Memory B cell (primary cell): ENCODE results near the gene PLA2G2C.

Experiments used
- ATAC-seq: fragments of 150-1000 bp; cut with Tn5 transposase; 2 replicates; pipeline ENCODE4 v1.10.0; 2021; ENCODE audit warnings: low read depth, mild to moderate bottlenecking, moderate library complexity
- DNase-seq, 2 donors: peaks; one replicate each; pipeline ENCODE4 v3.0.0; 2022; ENCODE audit warnings: low spot score in 2 of 2
- H3K27ac Mint-ChIP-seq: one replicate; pipeline ENCODE4 v1.8.0; 2022; ENCODE audit warnings: mild to moderate bottlenecking, moderate library complexity, mixed read lengths
- H3K27me3 Mint-ChIP-seq: one replicate; pipeline ENCODE4 v1.8.0; 2022; ENCODE audit warnings: mixed read lengths
- H3K36me3 Mint-ChIP-seq: one replicate; pipeline ENCODE4 v1.8.0; 2022; ENCODE audit warnings: mild to moderate bottlenecking, mixed read lengths
- H3K4me1 Mint-ChIP-seq: one replicate; pipeline ENCODE4 v1.8.0; 2022; ENCODE audit warnings: mixed read lengths
- H3K4me3 Mint-ChIP-seq: one replicate; pipeline ENCODE4 v1.8.0; 2022; ENCODE audit warnings: mild to moderate bottlenecking, moderate library complexity, mixed read lengths
- H3K9me3 Mint-ChIP-seq: one replicate; pipeline ENCODE4 v1.8.0; 2022; ENCODE audit warnings: mixed read lengths

Gene PLA2G2C

GRCh38 chr1:20184481-20184900 is 1.8 kb downstream of the PLA2G2C start:
- Mint-ChIP-seq H3K4me3 (no peak overlapping the region), H3K27me3 (peaks cover 25% of the 10 kb centered on the region)

GRCh38 chr1:20183616-20184271 is 2.6 kb downstream of the PLA2G2C start:
- Mint-ChIP-seq H3K4me1 (peaks cover 26% of the 10 kb centered on the region), H3K27me3 (peaks cover 25% of the 10 kb centered on the region)

More at GRCh38 chr1:20184481-20184900, 1.8 kb downstream of the PLA2G2C start:
- ATAC-seq (no peak), DNase-seq (no peak)
- Mint-ChIP-seq H3K4me1 (peaks cover 20% of the 10 kb centered on the region), H3K9me3 (peaks cover 6% of the 10 kb centered on the region), H3K27ac (peak overlapping the region; percentile 80), H3K36me3 (peaks cover 4% of the 10 kb centered on the region)

GRCh38 chr1:20183035-20183434 is 3.3 kb downstream of the PLA2G2C start:
- Mint-ChIP-seq H3K27ac (no peak overlapping the region), H3K27me3 (peaks cover 21% of the 10 kb centered on the region), H3K4me1 (peaks cover 26% of the 10 kb centered on the region), H3K36me3 (peaks cover 4% of the 10 kb centered on the region), H3K9me3 (peaks cover 10% of the 10 kb centered on the region), H3K4me3 (no peak overlapping the region)
- no peak for DNase-seq
- ATAC-seq = no peak

More at GRCh38 chr1:20183616-20184271, 2.6 kb downstream of the PLA2G2C start:
- no peak for ATAC-seq
- Mint-ChIP-seq H3K9me3 (peaks cover 10% of the 10 kb centered on the region), H3K36me3 (peaks cover 4% of the 10 kb centered on the region), H3K4me3 (no peak overlapping the region), H3K27ac (no peak overlapping the region)
- DNase-seq = no peak

GRCh38 chr1:20182415-20182814 is 3.9 kb downstream of the PLA2G2C start:
- peaks cover 26% of the 10 kb centered on the region for H3K4me1 Mint-ChIP-seq
- DNase-seq (no peak), ATAC-seq (no peak)
- H3K4me3 Mint-ChIP-seq = no peak overlapping the region
- peaks cover 10% of the 10 kb centered on the region for H3K9me3 Mint-ChIP-seq
- peaks cover 19% of the 10 kb centered on the region for H3K27me3 Mint-ChIP-seq
- no peak overlapping the region for H3K27ac Mint-ChIP-seq
- peaks cover 4% of the 10 kb centered on the region for H3K36me3 Mint-ChIP-seq

- Mint-ChIP-seq H3K27ac (no peak overlapping the region), H3K4me3 (no peak overlapping the region), H3K36me3 (peaks cover 4% of the 10 kb centered on the region), H3K27me3 (peaks cover 13% of the 10 kb centered on the region), H3K9me3 (peaks cover 10% of the 10 kb centered on the region), H3K4me1 (peaks cover 18% of the 10 kb centered on the region)
- DNase-seq = no peak
- no peak for ATAC-seq
Observed at GRCh38 chr1:20180844-20181207, 5.5 kb downstream of the PLA2G2C start.

- DNase-seq (no peak), ATAC-seq (no peak)
- H3K4me1 Mint-ChIP-seq = peaks cover 17% of the 10 kb centered on the region
- H3K4me3 Mint-ChIP-seq = no peak overlapping the region
- H3K9me3 Mint-ChIP-seq = peaks cover 10% of the 10 kb centered on the region
- no peak overlapping the region for H3K27ac Mint-ChIP-seq
- peaks cover 12% of the 10 kb centered on the region for H3K27me3 Mint-ChIP-seq
- peaks cover 4% of the 10 kb centered on the region for H3K36me3 Mint-ChIP-seq
Observed at GRCh38 chr1:20180129-20180843, 6.0 kb downstream of the PLA2G2C start.

- no peak overlapping the region for H3K27ac Mint-ChIP-seq
- H3K9me3 Mint-ChIP-seq = peaks cover 10% of the 10 kb centered on the region
- H3K4me3 Mint-ChIP-seq = no peak overlapping the region
- peaks cover 8% of the 10 kb centered on the region for H3K27me3 Mint-ChIP-seq
- peaks cover 4% of the 10 kb centered on the region for H3K36me3 Mint-ChIP-seq
- no peak for ATAC-seq
- DNase-seq = no peak
- H3K4me1 Mint-ChIP-seq = peaks cover 18% of the 10 kb centered on the region
Observed at GRCh38 chr1:20179371-20180128, 6.8 kb downstream of the PLA2G2C start.

GRCh38 chr1:20178634-20179370 is 7.5 kb downstream of the PLA2G2C start:
- Mint-ChIP-seq H3K4me3 (no peak overlapping the region), H3K4me1 (peaks cover 15% of the 10 kb centered on the region), H3K27ac (no peak overlapping the region), H3K27me3 (peaks cover 6% of the 10 kb centered on the region), H3K9me3 (peaks cover 10% of the 10 kb centered on the region), H3K36me3 (peaks cover 4% of the 10 kb centered on the region)
- no peak for ATAC-seq
- no peak for DNase-seq

GRCh38 chr1:20174937-20175666 is 11.2 kb downstream of the PLA2G2C start:
- no peak overlapping the region for H3K4me3 Mint-ChIP-seq
- H3K36me3 Mint-ChIP-seq = peaks cover 4% of the 10 kb centered on the region
- DNase-seq (no peak), ATAC-seq (no peak)
- H3K27me3 Mint-ChIP-seq = peaks cover 2% of the 10 kb centered on the region
- no peak overlapping the region for H3K27ac Mint-ChIP-seq
- H3K9me3 Mint-ChIP-seq = peaks cover 10% of the 10 kb centered on the region
- H3K4me1 Mint-ChIP-seq = peaks cover 19% of the 10 kb centered on the region

GRCh38 chr1:20172033-20172590 is 14.2 kb downstream of the PLA2G2C start:
- H3K36me3 Mint-ChIP-seq = no peaks in the 10 kb centered on the region
- peaks cover 7% of the 10 kb centered on the region for H3K27me3 Mint-ChIP-seq
- no peak overlapping the region for H3K27ac Mint-ChIP-seq
- no peak for DNase-seq
- no peak for ATAC-seq
- no peak overlapping the region for H3K4me3 Mint-ChIP-seq
- peaks cover 15% of the 10 kb centered on the region for H3K4me1 Mint-ChIP-seq
- no peaks in the 10 kb centered on the region for H3K9me3 Mint-ChIP-seq

GRCh38 chr1:20169932-20170331 is 16.4 kb downstream of the PLA2G2C start:
- peaks cover 7% of the 10 kb centered on the region for H3K9me3 Mint-ChIP-seq
- H3K27me3 Mint-ChIP-seq = peaks cover 14% of the 10 kb centered on the region
- peaks cover 12% of the 10 kb centered on the region for H3K4me1 Mint-ChIP-seq
- H3K4me3 Mint-ChIP-seq = no peak overlapping the region
- DNase-seq (no peak), ATAC-seq (no peak)
- H3K36me3 Mint-ChIP-seq = peaks cover 4% of the 10 kb centered on the region
- no peak overlapping the region for H3K27ac Mint-ChIP-seq

- H3K36me3 Mint-ChIP-seq = peaks cover 5% of the 10 kb centered on the region
Observed at GRCh38 chr1:20168564-20169491, 17.5 kb downstream of the PLA2G2C start.

More at GRCh38 chr1:20168564-20169491, 17.5 kb downstream of the PLA2G2C start:
- no peak overlapping the region for H3K4me3 Mint-ChIP-seq
- no peak for DNase-seq
- ATAC-seq = no peak
- no peak overlapping the region for H3K27ac Mint-ChIP-seq
- H3K27me3 Mint-ChIP-seq = peaks cover 14% of the 10 kb centered on the region
- H3K9me3 Mint-ChIP-seq = peaks cover 9% of the 10 kb centered on the region
- H3K4me1 Mint-ChIP-seq = peaks cover 9% of the 10 kb centered on the region
